GM18519 (cell line): Measurements from ENCODE around the gene PHF2.
"Not testable (repeated sequence)": the region's sequence is repeated elsewhere in the genome, so short reads cannot be mapped to it uniquely, and the experiment has no call there.

Source experiments
- ATAC-seq: cut with Tn5 transposase; IDR thresholded peaks from one replicate; pipeline ENCODE4 v1.9.1; 2021; ENCODE audit warnings: mild to moderate bottlenecking, moderate library complexity; ENCODE audit not compliant: unreplicated experiment, low FRiP score

The PHF2 gene

GRCh38 chr9:93662016-93662638 is 85.7 kb downstream of the PHF2 start:
- no peak for ATAC-seq

- no peak for ATAC-seq
These were observed 86.7 kb downstream of the PHF2 start for GRCh38 chr9:93662952-93663572.

GRCh38 chr9:93663877-93664548 is 87.6 kb downstream of the PHF2 start:
- no peak for ATAC-seq

GRCh38 chr9:93664549-93665120 is 88.3 kb downstream of the PHF2 start:
- ATAC-seq, result no peak

GRCh38 chr9:93665128-93665636 is 88.8 kb downstream of the PHF2 start:
- ATAC-seq, result no peak

- no peak for ATAC-seq
These were observed 89.5 kb downstream of the PHF2 start for GRCh38 chr9:93665637-93666438.

GRCh38 chr9:93666439-93666784 is 90.0 kb downstream of the PHF2 start:
- not testable (repeated sequence) for ATAC-seq

GRCh38 chr9:93667006-93667405 is 90.6 kb downstream of the PHF2 start:
- no peak for ATAC-seq

- ATAC-seq, result no peak
These were observed 91.2 kb downstream of the PHF2 start for GRCh38 chr9:93667627-93668026.

- no peak for ATAC-seq
These were observed 92.0 kb downstream of the PHF2 start for GRCh38 chr9:93668261-93668871.

GRCh38 chr9:93669116-93669957 is 93.0 kb downstream of the PHF2 start:
- ATAC-seq, result no peak

GRCh38 chr9:93669958-93670207 is 93.5 kb downstream of the PHF2 start:
- ATAC-seq, result no peak

GRCh38 chr9:93670208-93671019 is 94.0 kb downstream of the PHF2 start:
- ATAC-seq, result no peak

GRCh38 chr9:93671020-93671338 is 94.6 kb downstream of the PHF2 start:
- no peak for ATAC-seq

- ATAC-seq, result not testable (repeated sequence)
These were observed 96.1 kb downstream of the PHF2 start for GRCh38 chr9:93672330-93673020.

- ATAC-seq, result no peak
These were observed 96.8 kb downstream of the PHF2 start for GRCh38 chr9:93673021-93673838.

- no peak for ATAC-seq
These were observed 97.5 kb downstream of the PHF2 start for GRCh38 chr9:93673839-93674334.
